GM19035 (cell line): ENCODE data around the gene DNM3.
"Not testable (repeated sequence)": the region's sequence is repeated elsewhere in the genome, so short reads cannot be mapped to it uniquely, and the experiment has no call there.

ENCODE experiments used
- ATAC-seq: cut with Tn5 transposase; IDR thresholded peaks from one replicate; pipeline ENCODE4 v1.9.1; 2021; ENCODE audit not compliant: unreplicated experiment

DNM3 gene

DNA sequence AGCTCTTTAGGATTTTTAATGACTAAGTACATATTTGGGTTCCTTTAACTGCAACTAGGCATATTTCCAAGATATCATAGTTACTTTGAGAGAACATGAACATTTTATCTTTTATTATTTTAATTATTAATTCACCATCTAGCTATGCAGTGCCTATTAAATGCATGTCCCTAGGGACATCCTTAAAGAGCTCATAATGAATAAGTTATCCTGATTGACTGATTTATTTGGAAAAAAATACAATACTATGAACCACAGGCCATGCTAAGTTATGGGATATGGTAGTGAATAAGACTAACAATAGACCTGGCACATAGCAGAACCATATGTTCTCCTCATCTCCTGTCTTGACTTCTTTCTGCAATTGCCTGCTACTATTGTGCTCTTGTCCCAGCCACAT, 562.8 kb downstream of the DNM3 start:
- no peak for ATAC-seq

GRCh38 chr1:172405912-172406311, 564.6 kb downstream of the DNM3 start:
- no peak for ATAC-seq

GRCh38 chr1:172406968-172407367, 565.7 kb downstream of the DNM3 start:
- ATAC-seq = no peak

GRCh38 chr1:172408958-172409357, 567.7 kb downstream of the DNM3 start:
- ATAC-seq = no peak

- no peak for ATAC-seq
Measured at GRCh38 chr1:172410027-172410426, 568.7 kb downstream of the DNM3 start.

DNA sequence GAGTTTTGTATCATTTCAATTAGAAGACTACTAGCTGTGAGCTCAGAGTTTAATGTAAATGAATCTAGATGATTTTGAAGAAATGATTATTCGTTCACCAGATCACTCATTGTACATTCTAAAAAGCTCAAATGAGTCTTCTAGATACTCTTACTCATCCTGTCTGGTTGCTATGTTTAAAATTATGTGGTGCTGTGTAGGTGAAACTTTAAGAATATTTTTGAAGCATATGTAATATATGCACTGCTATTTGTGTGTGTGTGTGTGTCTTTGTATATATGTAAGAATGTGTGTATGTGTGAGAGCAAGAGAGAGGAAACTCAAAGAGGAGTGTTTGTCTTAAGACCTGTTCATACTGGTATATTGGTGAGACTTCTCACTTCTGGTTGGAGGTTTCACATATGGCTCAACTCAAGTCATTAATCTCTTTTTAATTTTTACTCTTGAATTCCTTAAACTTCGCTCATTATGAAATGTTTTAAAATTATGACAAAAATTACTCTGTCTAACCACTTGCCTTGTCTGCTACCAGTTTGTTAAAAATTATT, 570.6 kb downstream of the DNM3 start:
- no peak for ATAC-seq

- no peak for ATAC-seq
Measured at GRCh38 chr1:172414331-172414730, 573.0 kb downstream of the DNM3 start.

DNA sequence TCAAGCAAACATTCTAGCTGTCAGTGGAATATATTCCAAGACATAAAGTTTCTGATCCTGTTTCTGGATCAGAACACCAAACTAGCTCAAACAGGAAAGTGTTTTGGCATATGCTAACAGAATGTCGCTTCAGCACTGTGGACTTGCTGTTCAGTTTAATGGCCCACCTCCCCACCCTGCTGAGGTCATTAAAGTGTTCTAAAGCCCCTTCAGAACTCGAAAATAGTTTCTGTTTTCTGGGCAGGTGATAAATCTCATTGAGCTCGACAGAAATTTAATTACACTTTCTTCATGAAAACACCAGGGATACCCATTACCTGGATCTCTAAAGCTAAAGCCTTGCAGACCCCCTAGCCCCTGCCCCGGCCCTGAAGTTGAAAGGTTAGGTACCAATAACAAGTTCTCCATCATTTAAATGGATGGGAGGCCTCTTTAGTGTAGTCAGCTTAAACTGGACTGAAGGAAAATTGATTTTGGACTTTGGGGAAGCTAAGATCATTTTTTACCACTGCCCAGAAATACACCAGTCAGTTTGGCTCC, 575.3 kb downstream of the DNM3 start:
- no peak for ATAC-seq

DNA sequence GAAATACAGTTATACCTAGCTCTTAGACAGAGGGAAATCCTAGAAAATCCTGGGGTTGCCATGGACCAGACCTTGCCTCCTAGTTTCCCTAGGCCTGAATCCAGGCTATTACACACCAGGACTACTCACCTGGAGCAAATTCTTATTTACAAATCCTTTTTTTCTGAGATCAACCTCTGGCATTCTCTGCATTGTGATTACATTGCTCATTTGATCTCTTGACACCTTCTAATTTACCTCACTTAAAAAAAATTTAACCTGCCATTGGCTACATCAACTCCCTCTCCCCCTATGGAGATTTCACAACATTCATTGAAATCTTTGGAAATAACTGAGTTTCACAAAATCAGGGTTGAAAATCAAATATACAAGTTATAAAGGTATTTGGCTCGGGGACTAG, 576.3 kb downstream of the DNM3 start:
- ATAC-seq = no peak

DNA sequence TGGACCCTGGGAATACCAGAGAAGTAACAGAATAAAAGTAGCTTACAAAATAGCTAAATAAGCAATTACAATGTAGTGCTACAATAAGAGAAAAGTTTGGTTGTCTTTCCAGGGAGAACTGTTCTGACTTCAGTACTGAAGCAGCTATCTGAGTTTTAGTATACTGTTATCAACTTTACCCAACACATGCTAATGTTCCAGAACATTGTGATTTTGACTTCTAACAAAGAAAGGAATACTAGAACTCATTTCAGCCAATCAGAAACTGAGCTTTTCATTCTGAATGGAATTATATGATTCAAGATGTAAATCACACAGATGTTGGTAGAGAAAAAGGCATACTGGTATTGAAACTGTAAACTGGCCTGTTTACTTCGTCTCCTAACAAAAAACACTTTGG, 579.1 kb downstream of the DNM3 start, which contains the start of gene C1orf105:
Gene C1orf105 (plus strand): TSS at position 301 of the 400 bp plus-strand sequence. CDS start 201 bp downstream, outside the sequence.
- no peak for ATAC-seq

GRCh38 chr1:172421974-172422604, 580.8 kb downstream of the DNM3 start:
- ATAC-seq = no peak

- ATAC-seq = no peak
Measured at GRCh38 chr1:172423336-172423735, 582.0 kb downstream of the DNM3 start.

- ATAC-seq = no peak
Measured at GRCh38 chr1:172425339-172425738, 584.0 kb downstream of the DNM3 start.

GRCh38 chr1:172427191-172427590, 585.9 kb downstream of the DNM3 start:
- ATAC-seq = no peak

- no peak for ATAC-seq
Measured at GRCh38 chr1:172429331-172430127, 588.2 kb downstream of the DNM3 start.

GRCh38 chr1:172430128-172430454, 588.8 kb downstream of the DNM3 start:
- ATAC-seq = no peak

DNA sequence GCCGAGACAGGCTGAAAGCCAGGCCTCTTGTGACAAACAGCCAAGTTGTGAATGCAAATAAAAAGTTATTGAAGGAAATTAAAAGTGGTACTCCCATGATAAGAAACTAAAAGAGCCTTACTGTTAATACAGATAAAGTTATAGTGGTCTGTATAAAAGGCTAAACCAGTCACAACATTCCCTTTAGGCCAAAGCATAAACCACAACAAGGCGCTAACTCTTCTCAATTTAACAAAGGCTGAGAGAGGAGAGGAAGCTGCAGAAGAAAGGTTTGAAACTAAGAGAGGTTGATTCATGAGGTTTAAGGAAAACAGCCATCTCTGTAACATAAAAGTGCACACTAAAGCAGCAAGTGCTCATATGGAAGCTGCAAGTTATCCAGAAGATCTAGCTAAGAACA, 589.9 kb downstream of the DNM3 start:
- no peak for ATAC-seq

- ATAC-seq = no peak
Measured at GRCh38 chr1:172431721-172432192, 590.5 kb downstream of the DNM3 start.

GRCh38 chr1:172437183-172437582, 595.9 kb downstream of the DNM3 start:
- not testable (repeated sequence) for ATAC-seq

GRCh38 chr1:172442404-172442803, 601.1 kb downstream of the DNM3 start:
- no peak for ATAC-seq

- ATAC-seq = no peak
Measured at GRCh38 chr1:172442843-172443565, 601.7 kb downstream of the DNM3 start.
